Left forelimb (tissue), 1 donor: ENCODE results near the gene RPGRIP1L.
"Not testable (repeated sequence)": the region's sequence is repeated elsewhere in the genome, so short reads cannot be mapped to it uniquely, and the experiment has no call there.

Source experiments
- DNase-seq: peaks from one replicate; pipeline ENCODE4 v3.0.0-alpha.2; 2018; ENCODE audit warnings: low spot score

Gene RPGRIP1L

DNA sequence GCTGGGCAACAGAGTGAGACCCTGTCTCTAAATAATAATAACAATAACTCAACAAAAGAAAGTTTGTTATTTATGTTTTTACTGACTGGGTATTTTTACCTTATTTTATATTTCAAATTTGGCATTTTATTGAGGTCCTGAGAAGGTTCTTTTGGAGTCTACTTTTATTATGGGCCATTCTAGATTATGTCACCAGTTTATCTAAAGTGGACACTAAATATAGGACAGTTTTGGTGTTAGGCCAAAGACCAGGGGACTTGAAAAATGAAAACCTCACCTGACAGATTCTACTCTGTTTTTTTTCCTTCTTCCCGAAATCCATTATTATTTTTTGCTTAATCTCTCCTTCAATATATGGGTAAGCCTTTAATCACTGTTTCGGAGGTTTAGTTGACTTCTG is 8.4 kb upstream of the RPGRIP1L start:
- no peak for DNase-seq

DNA sequence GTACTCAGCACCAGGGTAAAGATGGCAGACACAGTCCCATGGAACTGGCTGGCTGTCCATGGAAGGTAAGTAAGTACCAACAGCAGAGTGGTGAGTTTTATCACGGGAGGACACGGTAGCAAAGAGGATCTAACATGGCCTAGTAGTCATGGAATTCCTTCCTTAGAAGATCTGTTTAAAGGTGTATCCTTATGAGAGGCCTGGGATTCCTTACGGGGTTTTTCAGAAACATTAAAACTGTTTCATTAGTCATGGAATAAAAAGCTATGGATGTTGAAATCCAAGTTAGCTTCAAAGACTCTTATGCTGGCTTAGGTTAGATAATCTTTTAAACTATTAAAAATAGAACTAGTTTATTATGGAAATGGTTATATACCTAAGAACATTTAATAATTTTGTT is 7.7 kb upstream of the RPGRIP1L start:
- DNase-seq = no peak

DNA sequence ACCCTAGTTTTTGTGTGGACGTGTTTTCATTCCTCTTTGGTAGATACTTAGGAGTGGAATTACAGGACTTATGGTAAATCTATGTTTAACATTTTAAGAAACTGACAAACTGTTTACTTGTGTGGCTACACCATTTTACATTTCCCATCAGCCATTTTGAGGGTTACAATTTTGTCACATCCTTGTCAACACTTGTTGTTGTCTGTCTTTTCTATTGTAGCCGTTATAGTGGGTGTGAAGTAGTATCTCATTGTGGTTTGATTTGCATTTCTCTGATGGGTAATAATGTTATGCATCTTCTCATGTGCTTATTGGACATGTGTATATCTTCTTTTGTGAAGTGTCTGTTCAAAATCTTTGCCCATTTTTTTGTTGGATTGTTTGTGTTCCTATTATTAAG is 4.8 kb upstream of the RPGRIP1L start:
- no peak for DNase-seq

DNA sequence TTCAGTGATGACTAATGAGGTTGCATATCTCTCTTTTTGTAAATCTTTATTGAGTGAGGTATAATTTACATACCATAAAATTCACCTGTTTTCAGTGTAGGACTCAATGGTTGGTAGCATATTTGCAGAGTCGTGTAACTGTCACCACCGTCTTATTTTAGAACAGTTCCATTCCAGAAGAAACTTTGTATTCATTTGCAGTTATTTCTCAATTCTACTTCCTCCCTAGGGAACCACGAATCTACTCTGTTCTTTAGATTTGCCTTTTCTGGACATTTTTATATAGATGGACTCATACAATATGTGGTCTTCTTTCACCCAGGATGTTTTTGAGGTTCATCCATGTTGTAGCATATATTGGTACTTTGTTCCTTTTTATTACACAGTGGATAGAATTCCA is 4.0 kb upstream of the RPGRIP1L start:
- no peak for DNase-seq

GRCh38 chr16:53704445-53704813 is 770 bp upstream of the RPGRIP1L start:
- no peak for DNase-seq

- not testable (repeated sequence) for DNase-seq
Measured at GRCh38 chr16:53698271-53698670, 5.4 kb downstream of the RPGRIP1L start.

DNA sequence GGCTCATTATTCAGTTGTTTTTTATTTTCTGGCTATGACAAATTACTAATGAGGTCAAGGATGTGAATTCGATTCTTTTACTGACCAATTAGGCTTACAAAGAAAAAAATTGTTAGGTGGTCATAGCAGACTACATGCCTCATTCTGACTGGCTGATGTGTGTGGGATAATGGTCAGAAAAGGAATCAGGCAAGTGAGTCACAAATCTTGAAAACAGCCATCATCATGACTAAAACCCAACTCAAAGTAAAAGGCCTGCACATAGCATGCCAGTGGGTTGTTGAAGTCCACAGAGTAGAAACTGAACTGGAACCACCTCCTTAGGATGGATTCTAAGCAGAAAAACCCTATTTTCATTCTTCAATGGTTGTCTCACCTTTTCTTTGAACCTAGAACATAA is 8.6 kb downstream of the RPGRIP1L start:
- DNase-seq = no peak

- DNase-seq = no peak
Measured at GRCh38 chr16:53693320-53693719, 10.3 kb downstream of the RPGRIP1L start.

GRCh38 chr16:53692146-53692545 is 11.5 kb downstream of the RPGRIP1L start:
- no peak for DNase-seq

DNA sequence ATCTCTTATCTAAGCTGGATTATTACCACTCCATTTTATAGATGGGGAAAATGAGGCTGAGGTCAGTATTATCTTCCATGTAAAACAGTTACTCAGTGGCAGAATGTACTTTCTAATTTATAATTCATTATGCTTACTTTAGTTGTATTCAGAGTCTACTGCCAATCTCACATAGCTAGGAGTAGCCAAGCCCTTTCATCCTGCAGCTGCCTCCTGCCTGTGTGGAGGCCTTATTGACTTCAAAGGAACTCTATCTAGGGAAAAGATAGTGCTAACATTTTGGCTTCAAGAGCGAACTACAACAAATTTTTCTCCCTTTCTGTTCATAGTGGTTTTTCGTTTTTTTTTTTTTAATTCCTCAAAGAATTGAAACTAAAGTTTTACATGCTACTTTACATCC is 12.9 kb downstream of the RPGRIP1L start:
- no peak for DNase-seq

- no peak for DNase-seq
Measured at GRCh38 chr16:53689636-53690035, 14.0 kb downstream of the RPGRIP1L start.

GRCh38 chr16:53686710-53687109 is 16.9 kb downstream of the RPGRIP1L start:
- DNase-seq = no peak

DNA sequence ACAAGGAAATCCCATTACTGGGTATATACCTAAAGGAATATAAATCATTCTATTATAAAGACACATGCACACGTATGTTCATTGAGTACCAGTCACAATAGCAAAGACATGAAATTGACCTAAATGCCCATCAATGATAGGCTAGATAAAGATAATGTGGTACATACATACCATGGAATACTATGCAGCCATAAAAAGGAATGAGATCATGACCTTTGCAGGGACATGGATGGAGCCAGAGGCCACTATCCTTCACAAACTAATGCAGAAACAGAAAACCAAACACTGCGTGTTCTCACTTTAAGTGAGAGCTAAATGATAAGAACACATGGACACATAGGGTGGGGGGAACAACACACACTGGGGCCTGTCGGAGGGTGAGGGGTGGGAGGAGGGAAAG is 18.3 kb downstream of the RPGRIP1L start:
- DNase-seq = not testable (repeated sequence)

DNA sequence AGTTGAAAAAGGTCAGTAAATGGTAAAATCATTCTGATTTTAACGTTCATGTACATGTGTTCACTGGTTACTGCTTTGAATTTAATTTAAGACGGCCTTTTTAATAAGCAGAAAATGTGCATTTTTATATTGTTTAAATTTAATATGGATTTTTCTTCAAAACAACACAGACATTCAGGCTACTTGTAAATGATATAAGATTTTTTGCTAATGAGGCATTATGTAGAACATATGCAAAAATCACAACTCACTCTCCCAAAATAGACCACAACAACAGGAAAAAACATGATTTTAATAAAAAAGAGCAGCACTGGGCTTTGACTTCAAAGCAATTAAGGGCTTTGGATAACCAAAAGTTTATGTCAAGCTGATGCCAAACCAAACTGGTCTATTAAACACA is 22.3 kb downstream of the RPGRIP1L start:
- no peak for DNase-seq

DNA sequence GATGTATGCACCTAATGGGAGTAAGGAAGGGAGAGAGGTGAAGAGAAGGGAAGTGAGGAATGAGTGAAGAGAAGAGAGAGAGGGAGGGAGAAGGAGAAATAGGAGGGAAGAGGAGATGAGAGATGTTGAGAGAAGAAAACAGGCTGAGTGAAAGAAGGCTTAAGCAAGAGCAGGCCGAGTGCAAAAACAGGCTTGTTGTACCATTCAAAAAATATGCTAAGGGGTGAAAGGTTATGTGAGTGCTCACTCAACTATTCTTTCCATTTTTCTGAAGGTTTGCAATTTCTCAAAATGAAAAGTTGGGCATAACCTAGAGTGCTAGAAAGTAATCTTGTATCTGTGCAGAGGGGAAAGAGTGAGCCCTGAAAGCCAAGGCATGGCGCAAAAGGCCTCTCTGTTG is 22.9 kb downstream of the RPGRIP1L start:
- no peak for DNase-seq

DNA sequence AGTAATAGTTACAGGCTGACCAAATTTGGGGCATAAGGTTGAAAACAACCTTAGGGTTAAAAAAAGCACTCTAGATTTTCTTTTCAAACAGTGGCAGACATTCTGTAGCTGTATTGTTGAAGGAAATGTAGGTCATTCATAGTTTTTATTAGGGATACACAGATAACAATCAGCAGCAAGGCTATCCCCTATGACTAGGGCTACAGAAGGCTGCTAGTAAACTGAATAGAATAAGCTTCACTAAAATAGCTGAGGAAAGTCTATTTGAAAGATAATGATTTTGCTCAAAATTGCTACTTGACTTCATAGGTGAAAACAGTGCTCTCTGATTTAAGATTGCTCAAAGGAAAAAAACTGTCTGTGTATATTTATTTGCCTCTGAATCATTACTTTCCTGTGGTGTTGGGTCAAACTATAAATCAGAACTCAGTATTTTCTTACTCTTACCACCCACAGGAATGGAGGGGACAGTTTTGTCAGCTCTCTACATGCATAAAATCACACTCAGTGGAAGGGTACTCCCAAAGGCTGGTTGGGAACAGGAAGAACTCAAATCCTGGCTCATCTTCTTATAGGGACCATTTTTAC is 24.8 kb downstream of the RPGRIP1L start:
- DNase-seq = no peak

DNA sequence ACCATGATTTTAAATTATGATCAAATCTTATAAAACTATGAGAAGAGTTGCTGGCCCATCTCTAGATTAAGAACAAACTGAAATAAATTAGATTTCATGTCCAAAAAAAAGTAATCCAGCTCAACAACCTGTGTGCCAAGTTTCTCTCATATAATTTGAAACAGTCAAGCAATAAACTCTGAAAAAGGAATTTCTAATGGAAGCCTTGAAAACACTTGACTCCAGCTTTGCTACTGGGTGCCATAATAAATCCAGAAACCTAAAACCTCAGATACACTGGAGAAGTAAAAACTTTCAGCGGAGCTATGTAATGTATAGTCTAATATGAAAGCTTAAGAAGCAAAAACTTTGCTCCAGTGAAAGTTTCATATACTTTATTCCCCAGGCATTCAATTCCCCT is 25.5 kb downstream of the RPGRIP1L start:
- DNase-seq = no peak

GRCh38 chr16:53673189-53673588 is 30.5 kb downstream of the RPGRIP1L start:
- no peak for DNase-seq

DNA sequence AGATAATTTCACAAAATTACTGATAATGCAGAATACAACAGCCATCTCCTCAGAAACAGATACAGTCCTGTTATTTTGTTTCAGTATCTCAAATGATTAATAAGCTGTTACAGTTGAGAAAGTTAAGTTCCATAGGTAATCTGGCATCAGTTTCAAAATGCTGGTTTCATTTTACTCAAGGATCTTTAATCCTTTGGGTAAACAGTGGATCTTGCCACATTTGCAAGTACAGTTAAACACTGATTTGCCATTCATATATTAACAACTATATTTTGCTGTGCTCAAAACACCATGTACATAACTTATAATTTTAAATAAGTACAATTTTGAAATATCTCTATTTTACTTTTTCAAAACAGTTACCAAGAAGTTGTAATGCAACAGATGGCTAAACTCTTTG is 31.2 kb downstream of the RPGRIP1L start:
- no peak for DNase-seq

- no peak for DNase-seq
Measured at GRCh38 chr16:53668869-53669268, 34.8 kb downstream of the RPGRIP1L start.

DNA sequence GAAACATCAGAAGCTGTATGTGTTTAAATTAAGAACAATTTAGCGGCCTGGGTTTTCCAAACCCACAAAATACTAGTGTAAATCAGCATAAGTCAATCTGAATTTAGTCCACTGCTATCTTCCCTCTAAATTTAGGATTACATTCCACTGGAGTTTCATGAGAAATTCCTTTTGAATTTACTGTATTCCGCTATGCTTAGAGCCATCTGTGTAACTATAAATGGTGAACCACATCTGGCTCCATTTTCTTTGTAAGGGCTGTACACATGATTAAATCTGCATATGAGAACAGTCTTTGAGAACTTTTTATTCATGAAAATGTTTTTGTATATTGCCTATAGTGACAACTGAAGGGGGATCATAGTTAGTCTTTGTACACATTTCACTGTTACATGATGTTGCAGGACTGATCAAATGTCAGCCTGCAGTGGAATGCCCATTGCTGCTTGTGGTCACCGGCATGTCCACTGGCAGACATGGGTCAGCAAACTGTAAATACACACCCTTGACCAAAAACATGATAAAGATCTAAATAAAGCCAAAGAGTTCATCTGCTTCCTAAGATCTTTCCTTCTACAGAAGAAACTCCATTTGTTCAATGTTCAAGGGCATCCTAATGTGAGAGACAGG is 36.8 kb downstream of the RPGRIP1L start:
- no peak for DNase-seq

DNA sequence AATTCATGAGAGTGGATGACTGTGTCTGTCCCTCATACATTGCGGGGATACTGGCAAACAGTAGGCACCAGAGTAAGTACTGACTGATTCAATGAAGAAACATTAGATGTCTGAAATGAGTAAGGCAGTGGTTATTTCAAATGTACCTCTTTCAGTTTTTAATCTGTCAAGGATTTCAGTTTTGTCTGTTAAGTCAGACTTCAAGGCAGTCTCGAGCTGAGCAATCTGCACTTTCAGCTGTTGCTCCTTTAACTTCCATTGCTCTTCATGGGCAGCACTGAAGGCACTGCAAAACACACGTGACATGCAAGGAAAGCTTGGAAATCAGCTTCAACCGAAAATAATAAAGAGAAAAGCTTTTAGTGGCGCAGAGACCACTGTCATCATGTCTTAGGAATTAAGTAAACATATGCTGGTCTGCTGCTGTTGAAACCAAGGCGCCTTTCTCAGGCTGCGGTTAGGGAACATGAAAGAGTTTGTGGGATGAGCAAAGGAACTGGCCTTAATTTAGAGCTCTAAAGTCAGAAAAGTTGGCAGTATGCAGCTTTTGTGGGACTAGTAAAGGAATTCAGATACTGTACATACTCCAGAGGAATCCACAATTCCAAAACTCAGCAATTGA is 38.8 kb downstream of the RPGRIP1L start:
- no peak for DNase-seq

- DNase-seq = no peak
Measured at GRCh38 chr16:53662072-53662471, 41.6 kb downstream of the RPGRIP1L start.

DNA sequence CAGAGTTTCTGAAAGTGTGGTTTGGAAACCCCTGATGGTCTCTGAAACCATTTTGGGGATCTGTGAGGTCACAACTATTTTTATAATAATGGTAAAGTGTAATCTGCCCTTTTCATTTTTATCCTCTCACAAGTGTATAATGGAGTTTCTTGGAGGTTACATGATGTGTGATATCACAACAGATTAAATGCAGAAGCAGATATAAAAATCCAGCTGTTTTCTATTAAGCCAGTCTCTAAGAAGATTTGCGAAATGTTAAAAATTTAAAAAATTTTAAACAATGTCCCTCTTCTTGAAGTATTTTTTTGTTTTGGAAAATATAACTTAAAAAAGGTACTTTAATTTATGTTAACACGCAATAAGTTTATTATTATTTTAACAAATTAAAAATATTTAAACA is 48.7 kb downstream of the RPGRIP1L start:
- no peak for DNase-seq
